Brain microvascular endothelial cell (primary cell): ENCODE measurements around the gene CCDC63.

ENCODE experiments used
- DNase-seq: peaks from one replicate; pipeline ENCODE4 v3.0.0-alpha.2; 2020
- H3K27ac ChIP-seq: fragments of 250-450 bp; sonication (Bioruptor Pico); 2 replicates; pipeline ENCODE4 v1.5.1; 2020; ENCODE audit warnings: mild to moderate bottlenecking, moderate library complexity
- H3K27me3 ChIP-seq: fragments of 250-450 bp; sonication (Bioruptor Pico); replicated peaks from 2 replicates; pipeline ENCODE4 v1.5.1; 2020; ENCODE audit warnings: mild to moderate bottlenecking
- H3K36me3 ChIP-seq: fragments of 250-450 bp; sonication (Bioruptor Pico); replicated peaks from 2 replicates; pipeline ENCODE4 v1.5.1; 2020; ENCODE audit warnings: mild to moderate bottlenecking
- H3K4me3 ChIP-seq: 2 replicates; pipeline ENCODE4 v1.5.1; 2011; ENCODE audit warnings: low read depth, mild to moderate bottlenecking, control low read depth, low read length, moderate library complexity
- CTCF ChIP-seq: IDR thresholded peaks from 2 replicates; pipeline ENCODE4 v1.5.1; 2011; ENCODE audit warnings: low read depth, mild to moderate bottlenecking, moderate library complexity, low read length, control low read depth, inconsistent platforms; ENCODE audit errors: missing control alignments
- in situ Hi-C: cut with HindIII; loops from 2 replicates; pipeline ENCODE4 v1.10.0; 2017; ENCODE audit warnings: low sequenced_read_pairs, low pct_ligation_motif_present

The CCDC63 gene

GRCh38 chr12:110896559-110896958 is 49.8 kb downstream of the CCDC63 start:
- in situ Hi-C loops = no loop called here
- Histone ChIP-seq H3K36me3 (no peaks in the 10 kb centered on the region), H3K4me3 (no peak overlapping the region), H3K27me3 (no peaks in the 10 kb centered on the region), H3K27ac (no peak overlapping the region)
- no peak for TF ChIP-seq CTCF
- no peak for DNase-seq

GRCh38 chr12:110901401-110901800 is 54.6 kb downstream of the CCDC63 start:
- DNase-seq = no peak
- no peak overlapping the region for H3K4me3 ChIP-seq
- TF ChIP-seq CTCF = no peak
- in situ Hi-C loops = no loop called here
- no peaks in the 10 kb centered on the region for H3K27me3 ChIP-seq
- H3K36me3 ChIP-seq = no peaks in the 10 kb centered on the region
- no peak overlapping the region for H3K27ac ChIP-seq

DNA sequence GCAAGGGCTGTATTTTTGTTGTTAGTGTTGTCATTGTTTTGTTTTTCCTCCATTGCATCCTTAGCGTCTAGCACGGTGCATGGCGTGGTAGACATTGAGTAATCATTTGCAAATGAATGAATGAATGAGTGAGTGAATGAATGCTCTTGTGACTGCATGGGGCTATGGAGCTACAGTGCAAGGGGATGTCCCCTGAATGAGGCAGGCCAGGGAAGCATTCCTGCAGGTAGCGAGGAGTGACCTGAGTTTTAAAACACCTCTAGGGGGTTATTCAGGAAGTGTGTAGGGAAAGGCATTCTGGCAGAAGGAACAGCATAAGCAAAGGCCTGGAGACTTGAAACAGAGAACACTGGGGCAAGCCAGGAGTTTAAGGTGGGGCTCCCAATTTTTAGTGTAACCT is 56.7 kb downstream of the CCDC63 start:
- Histone ChIP-seq H3K36me3 (no peaks in the 10 kb centered on the region), H3K27me3 (no peaks in the 10 kb centered on the region), H3K4me3 (no peak overlapping the region), H3K27ac (no peak overlapping the region)
- DNase-seq = no peak
- TF ChIP-seq CTCF = no peak
- in situ Hi-C loops = no loop called here

DNA sequence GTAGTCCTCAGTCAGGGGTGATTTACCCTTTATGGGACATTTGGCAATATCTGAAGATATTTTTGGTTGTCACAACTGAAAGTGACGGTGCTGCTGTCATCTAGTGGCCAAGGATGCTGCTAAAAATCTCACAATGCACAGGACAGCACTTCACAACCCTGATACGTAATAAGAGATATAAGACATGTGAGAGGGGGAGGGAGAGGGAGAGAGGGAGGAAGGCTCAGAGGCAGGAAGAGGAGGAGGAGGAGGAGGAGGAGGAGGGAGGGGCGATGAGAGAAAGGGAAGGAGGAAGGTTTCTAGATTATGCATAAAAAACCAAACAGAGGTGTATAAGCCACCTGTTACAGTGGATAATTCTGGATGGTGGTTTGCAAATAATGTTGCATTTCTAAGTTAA is 59.3 kb downstream of the CCDC63 start:
- in situ Hi-C loops = no loop called here
- Histone ChIP-seq H3K4me3 (no peak overlapping the region), H3K36me3 (no peaks in the 10 kb centered on the region)

DNA sequence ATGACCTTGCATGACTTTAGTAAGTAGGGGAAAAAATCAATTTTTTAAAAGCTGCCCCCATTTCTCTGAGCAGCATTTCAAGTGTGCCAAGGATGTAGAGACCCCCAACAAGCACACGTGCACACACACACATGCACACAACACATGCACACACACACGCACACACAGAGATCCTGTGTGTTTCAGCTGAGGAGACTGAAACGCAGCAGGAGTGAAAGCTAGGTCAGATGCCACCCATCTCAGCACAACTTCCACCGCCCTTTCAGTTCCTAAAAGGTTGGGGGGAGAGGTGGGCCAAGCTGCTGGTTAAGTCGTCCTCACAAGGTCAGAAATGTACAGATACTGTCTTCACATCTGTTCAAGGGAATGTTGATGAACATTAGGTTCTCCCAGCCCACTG is 59.7 kb downstream of the CCDC63 start:
- Histone ChIP-seq H3K36me3 (no peaks in the 10 kb centered on the region), H3K27ac (no peak overlapping the region), H3K27me3 (no peaks in the 10 kb centered on the region), H3K4me3 (no peak overlapping the region)
- DNase-seq = no peak
- no peak for TF ChIP-seq CTCF
- in situ Hi-C loops = no loop called here

More for the DNA sequence above, 59.3 kb downstream of the CCDC63 start:
- H3K27ac ChIP-seq = no peak overlapping the region
- no peak for TF ChIP-seq CTCF
- no peak for DNase-seq
- H3K27me3 ChIP-seq = no peaks in the 10 kb centered on the region

DNA sequence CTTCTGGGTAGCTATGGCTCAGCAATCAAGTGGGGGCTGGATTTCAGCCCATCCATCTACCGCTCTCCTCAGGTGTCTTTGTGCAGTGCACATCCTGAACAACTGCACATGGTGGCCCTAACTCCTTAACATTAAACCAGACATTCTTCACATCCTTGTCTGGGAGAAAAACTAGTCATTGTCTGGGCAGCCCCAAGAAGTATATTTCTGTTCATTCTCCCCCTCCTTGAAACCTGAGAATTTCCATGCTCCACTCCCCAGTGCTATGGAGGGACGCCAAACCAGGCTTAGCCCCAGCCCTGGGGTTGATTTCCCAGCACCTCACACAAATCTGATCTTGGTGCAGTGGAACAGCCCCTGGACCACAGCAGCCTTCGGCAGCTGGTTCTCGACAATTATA is 60.2 kb downstream of the CCDC63 start:
- in situ Hi-C loops = no loop called here
- Histone ChIP-seq H3K4me3 (no peak overlapping the region), H3K27me3 (no peaks in the 10 kb centered on the region), H3K27ac (no peak overlapping the region), H3K36me3 (no peaks in the 10 kb centered on the region)
- peak; percentile 31 for DNase-seq
- no peak for TF ChIP-seq CTCF
